GM12878 (cell line): Measurements from ENCODE around the gene ZNF48. TPM values are rescaled to one million over a fixed set of nuclear protein-coding genes. Genes with fewer than 3 reads are reported as not detected.

ENCODE experiments used
- CBX5 ChIP-seq: sonication (generic); IDR thresholded peaks from 2 replicates; pipeline ENCODE4 v1.6.1; 2016; ENCODE audit warnings: low read depth, moderate library complexity, mild to moderate bottlenecking, inconsistent platforms
- EGR1 ChIP-seq, 2 experiments: IDR thresholded peaks; 1 replicate in 1 of 2; 2 replicates in 1 of 2; pipeline ENCODE4 v1.6.1; 2011 to 2012; ENCODE audit warnings: low read depth in 2 of 2, low read length in 2 of 2, borderline replicate concordance in 1 of 2, mild to moderate bottlenecking in 1 of 2, moderate library complexity in 1 of 2
- FOXK2 ChIP-seq: fragments of 450-650 bp; IDR thresholded peaks from 2 replicates; pipeline ENCODE4 v1.6.1; 2017; ENCODE audit warnings: mild to moderate bottlenecking, moderate library complexity
- POLR2AphosphoS5 ChIP-seq: IDR thresholded peaks from 2 replicates; pipeline ENCODE4 v1.6.1; 2011; ENCODE audit warnings: mild to moderate bottlenecking, low read length, inconsistent platforms
- RB1 ChIP-seq: fragments of 450-650 bp; formaldehyde crosslinking; IDR thresholded peaks from 2 replicates; pipeline ENCODE4 v1.6.1; 2017; ENCODE audit warnings: mild to moderate bottlenecking, borderline replicate concordance
- YY1 ChIP-seq: IDR thresholded peaks from 2 replicates; pipeline ENCODE4 v1.6.1; 2011; ENCODE audit warnings: low read depth, mild to moderate bottlenecking, low read length
- polyA plus RNA-seq, 11 experiments: library from polyadenylated mRNA; depleted of rRNA in 4 of 11; unstranded in 6 of 11; stranded (reverse) in 5 of 11; fragments of >200 nt; fragmentation: Nextera tagmentation in 4 of 11; fragmentation: Illumina TruSeq in 1 of 11; extraction: Ambion mirVana in 4 of 11; extraction: Trizol in 1 of 11; gene quantifications; 1 replicate in 1 of 11; 2 replicates in 10 of 11; pipeline versions ENCODE4 v1.2.1 to v1.2.3, GENCODE V29; 2011 to 2016; ENCODE audit warnings: inconsistent platforms in 2 of 11, missing spikeins in 2 of 11, low read depth in 1 of 11
- total RNA-seq, 4 experiments: library from RNA; depleted of rRNA in 3 of 4; stranded (reverse); fragments of >200 nt in 3 of 4; fragmentation: Illumina TruSeq in 1 of 4; extraction: Trizol in 1 of 4; gene quantifications; 2 replicates each; pipeline versions ENCODE4 v1.2.1 to v1.2.3, GENCODE V29; 2013 to 2021
- TF ChIP-seq, protein P1 (sequence below): fragments of 450-650 bp; IDR thresholded peaks from 2 replicates; pipeline ENCODE4 v1.6.1; 2017; ENCODE audit warnings: mild to moderate bottlenecking, moderate library complexity

The ZNF48 gene
- total and polyA plus RNA-seq, 10 of the 15 experiments (the other 5 are each of a cell fraction or from before 2014, with no cell fraction given): 0.14 to 12.0 (median 4.2) TPM

DNA sequence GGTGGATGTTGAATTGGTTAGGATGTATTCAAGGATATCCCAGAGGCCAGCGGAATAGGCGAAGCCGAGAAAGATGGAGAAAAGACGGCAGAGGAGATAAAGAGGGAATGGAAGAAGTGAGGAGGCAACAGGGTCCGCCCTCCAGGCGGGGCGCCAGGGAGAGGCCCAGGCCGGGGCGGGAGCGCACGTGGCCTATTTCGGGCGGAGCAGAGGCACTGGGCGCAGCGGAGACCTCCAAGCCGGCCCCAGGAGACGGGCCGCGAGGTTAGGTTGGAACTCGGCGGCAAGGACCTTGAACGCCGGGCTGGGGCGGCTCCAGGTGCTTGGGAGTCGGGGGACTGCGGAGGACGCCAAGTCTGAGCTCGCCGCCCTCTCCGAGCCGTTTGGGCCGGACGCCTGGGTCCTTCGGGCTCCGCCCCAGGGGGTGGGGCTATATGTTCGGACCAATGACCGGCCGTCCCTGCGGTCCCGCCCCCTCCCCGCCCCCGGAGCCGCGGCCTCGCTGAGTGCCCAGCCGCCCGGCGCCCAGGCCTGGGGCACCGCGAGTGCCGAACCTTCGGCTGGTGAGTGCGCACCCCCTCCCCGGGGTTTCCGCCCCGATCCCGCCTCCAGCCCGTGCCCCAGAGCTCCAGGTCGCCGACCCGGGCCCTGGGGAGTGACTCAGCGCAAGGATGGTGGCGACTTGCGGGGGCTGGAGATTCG is 12.0 kb downstream of the ZNF48 start, which contains the start of gene ZNF771 (continued):
- TF ChIP-seq RB1: 0 out of 2 replicates have a peak, but pooled peaks have one; percentile 38
- TF ChIP-seq CBX5: no peak
- TF ChIP-seq, protein P1, sequence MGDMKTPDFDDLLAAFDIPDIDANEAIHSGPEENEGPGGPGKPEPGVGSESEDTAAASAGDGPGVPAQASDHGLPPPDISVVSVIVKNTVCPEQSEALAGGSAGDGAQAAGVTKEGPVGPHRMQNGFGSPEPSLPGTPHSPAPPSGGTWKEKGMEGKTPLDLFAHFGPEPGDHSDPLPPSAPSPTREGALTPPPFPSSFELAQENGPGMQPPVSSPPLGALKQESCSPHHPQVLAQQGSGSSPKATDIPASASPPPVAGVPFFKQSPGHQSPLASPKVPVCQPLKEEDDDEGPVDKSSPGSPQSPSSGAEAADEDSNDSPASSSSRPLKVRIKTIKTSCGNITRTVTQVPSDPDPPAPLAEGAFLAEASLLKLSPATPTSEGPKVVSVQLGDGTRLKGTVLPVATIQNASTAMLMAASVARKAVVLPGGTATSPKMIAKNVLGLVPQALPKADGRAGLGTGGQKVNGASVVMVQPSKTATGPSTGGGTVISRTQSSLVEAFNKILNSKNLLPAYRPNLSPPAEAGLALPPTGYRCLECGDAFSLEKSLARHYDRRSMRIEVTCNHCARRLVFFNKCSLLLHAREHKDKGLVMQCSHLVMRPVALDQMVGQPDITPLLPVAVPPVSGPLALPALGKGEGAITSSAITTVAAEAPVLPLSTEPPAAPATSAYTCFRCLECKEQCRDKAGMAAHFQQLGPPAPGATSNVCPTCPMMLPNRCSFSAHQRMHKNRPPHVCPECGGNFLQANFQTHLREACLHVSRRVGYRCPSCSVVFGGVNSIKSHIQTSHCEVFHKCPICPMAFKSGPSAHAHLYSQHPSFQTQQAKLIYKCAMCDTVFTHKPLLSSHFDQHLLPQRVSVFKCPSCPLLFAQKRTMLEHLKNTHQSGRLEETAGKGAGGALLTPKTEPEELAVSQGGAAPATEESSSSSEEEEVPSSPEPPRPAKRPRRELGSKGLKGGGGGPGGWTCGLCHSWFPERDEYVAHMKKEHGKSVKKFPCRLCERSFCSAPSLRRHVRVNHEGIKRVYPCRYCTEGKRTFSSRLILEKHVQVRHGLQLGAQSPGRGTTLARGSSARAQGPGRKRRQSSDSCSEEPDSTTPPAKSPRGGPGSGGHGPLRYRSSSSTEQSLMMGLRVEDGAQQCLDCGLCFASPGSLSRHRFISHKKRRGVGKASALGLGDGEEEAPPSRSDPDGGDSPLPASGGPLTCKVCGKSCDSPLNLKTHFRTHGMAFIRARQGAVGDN: peak; percentile 76
- TF ChIP-seq FOXK2: 0 out of 2 replicates have a peak, but pooled peaks have one; percentile 22
- TF ChIP-seq POLR2AphosphoS5: peak; percentile 78
- TF ChIP-seq EGR1 (IDR thresholded peaks at IDR 0.05; ENCODE audit: borderline replicate concordance in 1 of 2, low read depth in 2 of 2, low read length in 2 of 2): peak in 1 of 2 experiments; percentile 86; a peak in 2 of 3 replicates
- TF ChIP-seq YY1: peak; percentile 57
